Calu3 (cell line): ENCODE measurements around the gene CDC20B. TPM values are rescaled to one million over a fixed set of nuclear protein-coding genes. Genes with fewer than 3 reads are reported as not detected.

Experiments used
- BruUV-seq: library from RNA; stranded (reverse); fragments of 400-500 nt; replicated peaks from 2 replicates; lab custom pipeline; 2021; lab: Mats Ljungman, UMichigan
- CTCF ChIA-PET: fragments of 300-600 bp; sonication (Branson Sonifier 250); formaldehyde crosslinking; loops from one replicate; lab custom pipeline; 2022; ENCODE audit warnings: antibody characterized with exemption; lab: Charles Lee
- DNase-seq: peaks from one replicate; pipeline ENCODE4 v3.0.0; 2022
- H3K27ac Mint-ChIP-seq: one replicate; pipeline ENCODE4 v1.8.0; 2022; ENCODE audit warnings: mixed read lengths; ENCODE audit not compliant: unreplicated experiment
- H3K27me3 Mint-ChIP-seq: one replicate; pipeline ENCODE4 v1.8.0; 2022; ENCODE audit warnings: mixed read lengths; ENCODE audit not compliant: unreplicated experiment
- H3K36me3 Mint-ChIP-seq: one replicate; pipeline ENCODE4 v1.8.0; 2022; ENCODE audit warnings: mild to moderate bottlenecking, moderate library complexity, mixed read lengths; ENCODE audit not compliant: insufficient read depth, unreplicated experiment
- H3K4me1 Mint-ChIP-seq: one replicate; pipeline ENCODE4 v1.8.0; 2022; ENCODE audit warnings: mild to moderate bottlenecking, low read depth, mixed read lengths; ENCODE audit not compliant: unreplicated experiment
- H3K4me3 Mint-ChIP-seq: one replicate; pipeline ENCODE4 v1.8.0; 2022; ENCODE audit warnings: mild to moderate bottlenecking, low read depth, moderate library complexity, mixed read lengths; ENCODE audit not compliant: unreplicated experiment
- H3K9me3 Mint-ChIP-seq: one replicate; pipeline ENCODE4 v1.8.0; 2022; ENCODE audit warnings: low read depth, mixed read lengths; ENCODE audit not compliant: unreplicated experiment
- intact Hi-C: fragments of 100-400 bp; cut with micrococcal nuclease; formaldehyde crosslinking; loops from one replicate; pipeline ENCODE4 v1.10.0; 2022; ENCODE audit not compliant: unreplicated experiment
- total RNA-seq: library from RNA; stranded (reverse); gene quantifications from 2 replicates; pipeline ENCODE4 v1.2.3, GENCODE V29; 2022
- TF ChIP-seq, protein P1 (sequence below): fragments of 200-600 bp; IDR thresholded peaks from one replicate; pipeline ENCODE4 v1.8.0; 2022; ENCODE audit warnings: antibody characterized with exemption; ENCODE audit not compliant: unreplicated experiment

CDC20B gene
- total RNA-seq, 1 experiment from 2014 or later = not detected

- no peaks in the 10 kb centered on the region for H3K9me3 Mint-ChIP-seq
- H3K36me3 Mint-ChIP-seq = peaks cover 6% of the 10 kb centered on the region
- H3K27me3 Mint-ChIP-seq = no peaks in the 10 kb centered on the region
- BruUV-seq = no TSS peak
- CTCF ChIA-PET = no interaction called here
- no peak overlapping the region for H3K4me3 Mint-ChIP-seq
- TF ChIP-seq, protein P1, sequence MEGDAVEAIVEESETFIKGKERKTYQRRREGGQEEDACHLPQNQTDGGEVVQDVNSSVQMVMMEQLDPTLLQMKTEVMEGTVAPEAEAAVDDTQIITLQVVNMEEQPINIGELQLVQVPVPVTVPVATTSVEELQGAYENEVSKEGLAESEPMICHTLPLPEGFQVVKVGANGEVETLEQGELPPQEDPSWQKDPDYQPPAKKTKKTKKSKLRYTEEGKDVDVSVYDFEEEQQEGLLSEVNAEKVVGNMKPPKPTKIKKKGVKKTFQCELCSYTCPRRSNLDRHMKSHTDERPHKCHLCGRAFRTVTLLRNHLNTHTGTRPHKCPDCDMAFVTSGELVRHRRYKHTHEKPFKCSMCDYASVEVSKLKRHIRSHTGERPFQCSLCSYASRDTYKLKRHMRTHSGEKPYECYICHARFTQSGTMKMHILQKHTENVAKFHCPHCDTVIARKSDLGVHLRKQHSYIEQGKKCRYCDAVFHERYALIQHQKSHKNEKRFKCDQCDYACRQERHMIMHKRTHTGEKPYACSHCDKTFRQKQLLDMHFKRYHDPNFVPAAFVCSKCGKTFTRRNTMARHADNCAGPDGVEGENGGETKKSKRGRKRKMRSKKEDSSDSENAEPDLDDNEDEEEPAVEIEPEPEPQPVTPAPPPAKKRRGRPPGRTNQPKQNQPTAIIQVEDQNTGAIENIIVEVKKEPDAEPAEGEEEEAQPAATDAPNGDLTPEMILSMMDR = no peak
- no peak for DNase-seq
- no peak overlapping the region for H3K27ac Mint-ChIP-seq
- peaks cover 17% of the 10 kb centered on the region for H3K4me1 Mint-ChIP-seq
- intact Hi-C loops = loop anchor here (5.0 kb wide), 1 partner anchor 42 kb away; no protein-coding TSS in a partner anchor
Measured at GRCh38 chr5:55219770-55220169, 46.8 kb upstream of the CDC20B start.

DNA sequence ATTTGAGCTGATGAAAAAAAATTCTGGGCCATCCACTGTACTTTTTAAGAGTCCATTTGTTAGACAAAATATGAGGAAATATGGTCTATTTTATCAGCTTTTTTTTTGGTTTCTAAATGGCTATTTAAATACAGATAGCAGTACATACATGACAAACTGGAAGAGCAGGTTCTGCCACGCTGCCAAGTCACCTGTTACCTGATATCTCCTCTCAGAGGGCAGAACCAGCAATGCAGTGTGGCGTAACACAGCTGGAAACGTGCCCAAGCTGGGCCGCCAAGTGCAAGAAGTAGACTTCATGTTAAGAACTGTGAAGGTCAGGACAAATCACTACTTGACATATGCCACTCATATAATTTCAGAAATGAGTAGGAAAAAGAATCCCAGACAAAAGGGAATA, 46.0 kb upstream of the CDC20B start:
- intact Hi-C loops = loop anchor here (5.0 kb wide), 1 partner anchor 42 kb away; no protein-coding TSS in a partner anchor
- Mint-ChIP-seq H3K36me3 (peaks cover 6% of the 10 kb centered on the region), H3K4me1 (peaks cover 17% of the 10 kb centered on the region), H3K9me3 (no peaks in the 10 kb centered on the region), H3K4me3 (peak overlapping the region; percentile 36), H3K27me3 (no peaks in the 10 kb centered on the region), H3K27ac (peak overlapping the region; percentile 84)
- TF ChIP-seq, protein P1 = no peak
- CTCF ChIA-PET = interaction anchor here (0.6 to 1.2 kb wide), 4 partner anchors 9 to 49 kb away, joined by 3 read pairs; no protein-coding TSS in a partner anchor
- BruUV-seq = no TSS peak
- DNase-seq = peak; percentile 87

- no peaks in the 10 kb centered on the region for H3K4me1 Mint-ChIP-seq
- TF ChIP-seq, protein P1 = no peak
- H3K27me3 Mint-ChIP-seq = peaks cover 10% of the 10 kb centered on the region
- DNase-seq = no peak
- H3K4me3 Mint-ChIP-seq = no peak overlapping the region
- BruUV-seq = no TSS peak
- CTCF ChIA-PET = interaction anchor here (0.7 to 1.0 kb wide), 2 partner anchors 22 to 105 kb away, joined by 3 read pairs; no protein-coding TSS in a partner anchor
- intact Hi-C loops = no loop called here
- H3K36me3 Mint-ChIP-seq = no peaks in the 10 kb centered on the region
- no peak overlapping the region for H3K27ac Mint-ChIP-seq
- H3K9me3 Mint-ChIP-seq = no peaks in the 10 kb centered on the region
Measured at GRCh38 chr5:55211184-55211874, 38.4 kb upstream of the CDC20B start.

DNA sequence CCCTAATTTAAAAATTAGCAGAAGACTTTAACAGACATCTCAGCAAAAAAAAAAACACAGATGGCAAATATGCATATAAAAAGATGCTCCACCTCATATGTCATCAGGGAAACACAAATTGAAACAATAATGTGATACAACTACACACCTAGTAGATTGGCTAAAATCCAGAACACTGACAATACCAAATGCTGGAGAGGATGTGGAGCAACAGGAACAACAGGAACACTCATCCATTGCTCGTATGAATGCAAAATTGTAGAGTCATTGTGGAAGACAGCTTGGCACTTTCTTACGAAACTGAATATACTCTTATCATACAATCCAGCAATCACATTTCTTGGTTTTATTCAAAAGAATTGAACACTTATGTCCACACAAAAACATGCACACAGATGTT, 32.0 kb upstream of the CDC20B start:
- peaks cover 22% of the 10 kb centered on the region for H3K27me3 Mint-ChIP-seq

More for the DNA sequence above, 32.0 kb upstream of the CDC20B start:
- no TSS peak for BruUV-seq
- Mint-ChIP-seq H3K4me3 (no peak overlapping the region), H3K4me1 (no peaks in the 10 kb centered on the region), H3K27ac (no peak overlapping the region), H3K9me3 (peaks cover 2% of the 10 kb centered on the region), H3K36me3 (no peaks in the 10 kb centered on the region)
- CTCF ChIA-PET = interaction anchor here (0.7 kb wide), 1 partner anchor 26 kb away, joined by 3 read pairs; no protein-coding TSS in a partner anchor
- no peak for DNase-seq
- TF ChIP-seq, protein P1 = no peak
- intact Hi-C loops = no loop called here
